Large intestine (tissue), 3 donors: ENCODE results near the gene KSR1. TPM values are rescaled to one million over a fixed set of nuclear protein-coding genes. Genes with fewer than 3 reads are reported as not detected.
"Not testable (repeated sequence)": the region's sequence is repeated elsewhere in the genome, so short reads cannot be mapped to it uniquely, and the experiment has no call there.

Experiments
- DNase-seq, 2 donors: peaks; one replicate each; pipeline versions ENCODE4 v3.0.0 to v3.0.0-alpha.2; 2013
- H3K27ac ChIP-seq: one replicate; pipeline ENCODE4 v1.5.1; 2013; ENCODE audit warnings: low read length
- H3K27me3 ChIP-seq: 2 replicates; pipeline ENCODE4 v1.6.1; 2013; ENCODE audit warnings: low read length; ENCODE audit not compliant: control insufficient read depth, insufficient read depth
- H3K36me3 ChIP-seq: 2 replicates; pipeline ENCODE4 v1.6.1; 2013; ENCODE audit warnings: low read length; ENCODE audit not compliant: control insufficient read depth, insufficient read depth
- H3K4me1 ChIP-seq: one replicate; pipeline ENCODE4 v1.6.1; 2013; ENCODE audit warnings: low read length; ENCODE audit not compliant: control insufficient read depth, insufficient read depth
- H3K4me3 ChIP-seq: one replicate; pipeline ENCODE4 v1.5.1; 2013; ENCODE audit warnings: low read length
- H3K9me3 ChIP-seq: one replicate; pipeline ENCODE4 v1.6.1; 2013; ENCODE audit warnings: mild to moderate bottlenecking, low read depth, low read length, moderate library complexity; ENCODE audit not compliant: control insufficient read depth
- WGBS: methylation state at CpG from one replicate; pipeline ENCODE4 v1.1.5; 2013; ENCODE audit warnings: low lambda C conversion rate; ENCODE audit not compliant: insufficient coverage; 5-methylcytosine and 5-hydroxymethylcytosine counted together
- polyA plus RNA-seq: library from polyadenylated mRNA; unstranded; fragments of 120-200 nt; gene quantifications from one replicate; pipeline ENCODE4 v1.2.1, GENCODE V29; 2013

The KSR1 gene
- polyA plus RNA-seq, 1 donor, result 65.0 TPM

DNA sequence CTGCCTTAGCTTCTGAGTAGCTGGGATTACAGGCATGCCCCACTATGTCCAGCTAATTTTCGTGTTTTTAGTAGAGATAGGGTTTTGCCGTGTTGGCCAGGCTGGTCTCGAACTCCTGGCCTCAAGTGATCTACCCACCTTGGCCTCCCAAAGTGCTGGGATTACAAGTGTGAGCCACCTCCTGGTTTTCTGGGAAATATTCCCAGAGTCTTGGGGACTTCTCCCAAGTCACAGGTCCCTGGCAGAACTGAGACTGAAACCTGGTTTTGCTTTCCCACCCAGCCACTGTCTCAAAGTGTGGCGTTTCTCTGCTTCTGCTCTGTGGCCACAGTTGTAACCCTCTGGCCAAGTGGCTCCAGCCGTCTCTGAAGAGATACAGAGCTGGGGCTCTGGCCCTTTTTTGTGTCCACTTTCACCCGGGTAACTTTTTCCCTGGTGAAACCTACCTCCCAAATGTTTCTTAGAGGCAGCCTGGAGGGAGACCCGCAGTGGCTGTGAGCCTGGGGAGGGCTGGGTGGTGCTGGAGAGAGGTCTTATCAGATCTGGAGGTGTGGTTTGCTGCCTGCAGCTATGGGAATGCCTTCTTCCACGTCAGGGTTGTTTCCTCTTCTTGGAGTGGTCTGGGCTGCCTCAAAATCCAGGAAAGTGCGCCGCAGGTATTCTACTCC, 5.1 kb downstream of the KSR1 start:
- Histone ChIP-seq H3K36me3 (no peaks in the 10 kb centered on the region), H3K9me3 (no peaks in the 10 kb centered on the region), H3K27ac (no peak overlapping the region), H3K27me3 (no peaks in the 10 kb centered on the region), H3K4me1 (peaks cover 32% of the 10 kb centered on the region), H3K4me3 (no peak overlapping the region)
- no CpG with 5 or more reads among the region's 10 CpGs for WGBS
- DNase-seq, result peak; percentile 46 to 51

DNA sequence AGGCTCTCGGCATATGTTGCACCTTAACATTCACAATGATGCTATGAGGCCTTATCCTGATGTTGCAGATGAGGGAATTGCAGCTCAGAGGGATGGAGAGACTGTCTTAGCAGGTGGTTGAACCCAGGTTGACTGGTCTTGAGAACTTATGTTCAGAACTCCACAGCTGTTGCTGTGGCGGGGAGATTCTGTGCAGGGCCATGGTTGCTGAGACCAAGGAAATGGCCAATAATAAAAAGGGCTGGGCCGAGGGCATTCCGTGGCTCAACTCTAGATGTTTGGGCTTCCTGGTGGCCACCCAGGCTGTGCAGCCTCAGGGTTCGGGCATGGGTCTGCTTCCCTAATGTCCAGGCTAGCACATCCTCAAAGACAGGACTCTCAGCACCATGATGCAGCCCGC, 5.9 kb downstream of the KSR1 start:
- Histone ChIP-seq H3K9me3 (no peaks in the 10 kb centered on the region), H3K4me1 (peaks cover 32% of the 10 kb centered on the region), H3K4me3 (no peak overlapping the region), H3K27me3 (no peaks in the 10 kb centered on the region), H3K27ac (no peak overlapping the region), H3K36me3 (no peaks in the 10 kb centered on the region)
- DNase-seq, result no peak
- no CpG with 5 or more reads among the region's 6 CpGs for WGBS

DNA sequence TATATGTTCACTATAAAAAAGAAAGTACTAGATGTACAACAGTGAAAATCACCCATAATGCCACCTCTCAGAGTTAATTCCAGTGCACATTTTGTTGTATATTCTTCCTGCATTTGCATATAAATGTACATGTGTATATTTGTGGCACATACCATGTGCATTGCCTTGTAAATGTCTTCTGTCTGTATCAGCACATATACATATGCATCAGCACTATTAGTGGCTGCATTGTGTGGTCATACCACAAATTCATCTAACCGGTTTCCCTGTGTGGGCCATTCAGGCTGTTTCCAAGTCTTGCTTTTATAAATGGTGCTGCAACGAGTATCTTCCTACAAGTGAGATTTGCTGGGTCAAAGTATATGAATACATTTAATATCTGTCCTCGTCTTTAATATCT, 6.5 kb downstream of the KSR1 start:
- H3K27ac ChIP-seq, result no peak overlapping the region
- no peaks in the 10 kb centered on the region for H3K36me3 ChIP-seq
- no peaks in the 10 kb centered on the region for H3K9me3 ChIP-seq
- DNase-seq, result no peak
- no peaks in the 10 kb centered on the region for H3K27me3 ChIP-seq
- WGBS, result no CpG with 5 or more reads among the region's 3 CpGs
- H3K4me3 ChIP-seq, result no peak overlapping the region
- peaks cover 30% of the 10 kb centered on the region for H3K4me1 ChIP-seq

DNA sequence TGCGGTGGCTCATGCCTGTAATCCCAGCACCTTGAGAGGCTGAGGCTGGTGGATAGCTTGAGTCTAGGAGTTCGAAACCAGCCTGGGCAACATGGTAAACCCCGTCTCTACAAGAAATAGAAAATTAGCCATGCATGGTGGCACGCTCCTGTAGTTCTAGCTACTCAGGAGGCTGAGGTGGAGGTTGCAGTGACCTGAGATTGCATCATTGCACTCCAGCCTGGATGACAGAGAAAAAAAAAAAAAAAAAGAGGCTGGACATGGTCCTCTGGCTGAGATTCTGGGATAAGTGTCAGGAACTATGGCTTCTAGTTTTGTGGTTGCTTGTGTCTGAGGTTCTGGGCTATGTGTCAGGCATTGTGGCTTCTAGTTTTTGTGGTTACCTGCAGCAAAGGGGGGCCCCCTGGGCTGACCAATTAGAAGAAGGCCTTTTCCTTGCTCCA, 7.0 kb downstream of the KSR1 start:
- Histone ChIP-seq H3K36me3 (no peaks in the 10 kb centered on the region), H3K4me1 (peaks cover 25% of the 10 kb centered on the region)
- WGBS, result no CpG with 5 or more reads among the region's 4 CpGs

DNA sequence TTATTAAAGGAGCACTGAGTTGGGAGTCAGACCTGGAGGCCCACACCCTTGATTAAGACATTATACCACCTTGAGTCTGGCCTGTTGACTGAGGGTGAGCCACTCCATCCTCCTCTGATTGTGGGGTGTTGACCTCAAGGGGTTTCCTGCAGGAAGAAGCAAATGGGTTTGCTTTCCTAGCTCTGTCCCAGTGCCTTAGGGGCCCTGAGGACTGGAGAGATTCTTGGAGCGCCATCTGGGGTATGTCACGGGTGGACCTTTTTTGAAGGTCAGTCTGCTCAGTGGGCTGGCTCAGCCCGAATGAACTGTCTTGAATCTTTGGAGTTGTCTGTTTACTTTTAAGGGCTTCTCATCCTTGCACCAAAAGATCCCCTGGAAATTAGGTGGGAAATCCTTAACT, 7.8 kb downstream of the KSR1 start:
- H3K27me3 ChIP-seq, result not testable (repeated sequence)
- no CpG with 5 or more reads among the region's 3 CpGs for WGBS

More for the DNA sequence above, 7.0 kb downstream of the KSR1 start:
- Histone ChIP-seq H3K9me3 (no peaks in the 10 kb centered on the region), H3K27me3 (no peaks in the 10 kb centered on the region), H3K4me3 (no peak overlapping the region), H3K27ac (no peak overlapping the region)
- DNase-seq, result no peak

DNA sequence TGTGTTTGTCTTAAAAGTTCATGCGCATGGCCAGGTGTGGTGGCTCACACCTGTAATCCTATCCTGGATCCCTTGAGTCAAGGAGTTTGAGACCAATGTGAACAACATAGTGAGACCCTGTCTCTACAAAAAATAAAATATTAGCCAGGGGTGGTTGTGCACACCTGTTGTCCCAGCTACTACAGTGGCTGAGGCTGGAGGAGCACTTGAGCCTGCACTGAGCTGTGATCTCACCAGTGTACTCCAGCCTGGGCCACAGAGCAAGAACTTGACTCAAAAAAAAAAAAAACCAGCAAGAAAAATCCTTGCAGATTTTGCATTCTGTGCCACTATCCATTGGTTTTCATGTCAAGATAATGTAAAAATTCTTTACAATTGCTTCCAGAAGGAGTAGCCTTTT, 8.2 kb downstream of the KSR1 start:
- no CpG with 5 or more reads among the region's 1 CpG for WGBS
- Histone ChIP-seq H3K4me1 (peaks cover 22% of the 10 kb centered on the region), H3K27ac (no peak overlapping the region), H3K27me3 (no peaks in the 10 kb centered on the region), H3K4me3 (no peak overlapping the region), H3K9me3 (no peaks in the 10 kb centered on the region), H3K36me3 (no peaks in the 10 kb centered on the region)
- DNase-seq, result no peak

More for the DNA sequence above, 7.8 kb downstream of the KSR1 start:
- DNase-seq, H3K36me3 ChIP-seq, H3K27ac ChIP-seq, H3K9me3 ChIP-seq, H3K4me3 ChIP-seq: not testable (repeated sequence)
- H3K4me1 ChIP-seq, result peaks cover 22% of the 10 kb centered on the region

DNA sequence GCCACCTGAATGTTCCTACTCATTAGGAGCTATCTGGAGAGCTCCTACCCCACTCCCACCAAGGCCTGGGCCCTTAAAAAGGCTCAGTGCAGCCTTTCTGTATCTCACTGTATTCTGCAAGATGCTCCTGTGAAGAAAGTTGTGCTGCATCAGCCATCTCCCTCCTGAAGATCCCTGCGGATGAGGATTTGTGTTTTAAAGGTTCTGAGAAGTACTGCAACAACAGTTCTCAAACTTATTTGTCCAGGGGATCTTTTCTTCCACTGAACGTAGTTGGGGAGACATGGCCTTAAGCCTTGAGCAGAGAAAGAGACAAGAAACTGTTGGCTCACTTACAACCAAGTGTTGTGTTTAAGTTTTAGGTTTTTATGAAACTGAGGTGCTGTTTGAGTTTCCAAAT, 9.6 kb downstream of the KSR1 start:
- not testable (repeated sequence) for H3K9me3 ChIP-seq, H3K4me3 ChIP-seq, H3K27me3 ChIP-seq, DNase-seq, H3K27ac ChIP-seq, H3K36me3 ChIP-seq
- no CpG with 5 or more reads among the region's 2 CpGs for WGBS
- peaks cover 11% of the 10 kb centered on the region for H3K4me1 ChIP-seq

DNA sequence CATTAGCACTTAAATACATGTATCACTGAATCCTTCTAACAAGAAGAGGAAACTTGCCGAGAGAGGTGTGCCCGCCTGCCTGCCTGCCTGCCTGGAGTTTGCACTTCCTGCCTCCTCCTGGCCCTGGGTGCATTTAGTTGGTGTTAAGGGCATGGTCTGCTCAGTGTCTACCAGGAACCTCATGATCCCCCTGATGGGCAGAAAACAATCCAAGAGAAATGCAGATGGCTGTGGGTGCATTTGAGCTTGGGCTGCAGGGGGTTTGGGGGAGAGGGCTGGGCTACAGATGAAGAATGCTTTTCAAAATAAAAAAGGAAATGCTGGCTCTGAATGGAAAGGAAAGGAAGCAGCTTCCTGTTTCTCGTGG, 10.1 kb downstream of the KSR1 start:
- Histone ChIP-seq H3K9me3 (no peaks in the 10 kb centered on the region), H3K4me3 (no peak overlapping the region), H3K4me1 (peaks cover 8% of the 10 kb centered on the region), H3K27ac (no peak overlapping the region), H3K36me3 (no peaks in the 10 kb centered on the region), H3K27me3 (no peaks in the 10 kb centered on the region)
- WGBS, result no CpG with 5 or more reads among the region's 3 CpGs
- no peak for DNase-seq

DNA sequence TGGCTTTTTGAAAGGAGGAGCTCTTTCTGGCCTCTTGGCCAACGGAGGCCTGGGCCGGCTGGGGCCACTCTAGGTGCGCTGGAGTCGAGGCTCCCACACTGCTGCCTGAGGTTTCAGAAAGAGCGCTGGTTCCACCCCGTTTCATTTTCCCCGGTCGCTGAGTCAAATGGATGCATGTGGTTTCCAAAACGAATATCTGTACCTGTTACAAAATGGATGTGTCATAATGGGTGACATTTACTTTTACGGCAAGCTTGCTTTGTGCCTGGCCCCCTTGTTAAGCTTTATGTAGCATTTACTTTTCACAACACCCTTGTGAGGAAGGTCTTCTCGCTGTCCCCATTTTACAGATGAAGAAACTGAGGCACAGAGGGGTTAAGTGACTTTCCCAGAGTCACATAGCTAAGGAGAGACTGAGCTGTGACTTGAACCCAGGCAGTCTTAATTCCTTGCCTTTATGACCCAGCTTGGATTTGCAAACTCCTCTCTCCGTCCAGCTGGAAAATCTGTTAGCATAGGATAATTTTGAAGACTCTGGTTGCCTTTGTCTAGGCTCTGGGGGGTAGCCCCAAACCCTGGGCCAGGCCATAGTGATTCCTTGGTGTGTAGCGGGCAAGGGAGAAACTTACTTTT, 10.6 kb downstream of the KSR1 start:
- Histone ChIP-seq H3K27ac (no peak overlapping the region), H3K9me3 (no peaks in the 10 kb centered on the region), H3K36me3 (no peaks in the 10 kb centered on the region), H3K27me3 (no peaks in the 10 kb centered on the region), H3K4me1 (peaks cover 4% of the 10 kb centered on the region), H3K4me3 (no peak overlapping the region)
- WGBS, result 90% methylated on average over 2 of the region's 13 CpGs
- no peak for DNase-seq

DNA sequence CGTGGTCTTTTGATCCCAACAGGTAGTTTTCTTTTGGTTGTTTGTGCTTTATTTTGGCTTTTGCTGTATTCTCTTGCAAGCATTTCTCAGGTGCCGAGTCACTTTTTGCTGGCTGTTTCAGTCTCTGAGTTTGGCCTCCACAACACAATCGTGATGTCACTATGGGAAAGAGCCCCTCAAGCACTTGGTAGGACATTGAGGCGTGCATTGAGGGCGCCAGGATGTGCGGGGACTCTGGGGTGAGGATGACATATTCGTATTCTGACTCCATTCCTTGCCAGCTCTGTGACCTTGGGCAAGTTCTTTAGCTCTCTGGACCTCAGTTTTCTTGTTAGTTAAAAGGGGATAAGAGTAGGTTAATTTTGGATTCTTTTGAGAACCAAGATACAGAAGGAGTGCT, 13.0 kb downstream of the KSR1 start:
- no peaks in the 10 kb centered on the region for H3K27me3 ChIP-seq
- DNase-seq, result no peak
- H3K4me3 ChIP-seq, result no peak overlapping the region
- H3K36me3 ChIP-seq, result no peaks in the 10 kb centered on the region
- WGBS, result 100% methylated on average over 1 of the region's 7 CpGs
- no peaks in the 10 kb centered on the region for H3K4me1 ChIP-seq
- no peaks in the 10 kb centered on the region for H3K9me3 ChIP-seq
- H3K27ac ChIP-seq, result no peak overlapping the region
